ENCODE measurements around the gene SYF2. TPM values are rescaled to one million over a fixed set of nuclear protein-coding genes. Genes with fewer than 3 reads are reported as not detected.
A peak's percentile ranks its signal among the peaks of the same experiment; 100 is the strongest.

The SYF2 gene
- total RNA-seq, 2 experiments from 2014 or later, result 29.9 to 36.5 TPM

- Histone ChIP-seq H2AFZ (ENCODE audit: low read length) (no peak overlapping the region), H3K4me1 (ENCODE audit: insufficient read depth, low read length, poor library complexity, severe bottlenecking) (no peaks in the 10 kb centered on the region), H3K9me3 (ENCODE audit: low read length) (no peaks in the 10 kb centered on the region), H3K36me3 (ENCODE audit: insufficient read depth, low read length) (no peaks in the 10 kb centered on the region), H3K4me3 (ENCODE audit: low read depth, low read length, poor library complexity, severe bottlenecking) (no peak overlapping the region), H3K4me2 (ENCODE audit: low read length) (no peak overlapping the region), H3K79me2 (ENCODE audit: insufficient read depth, low read depth, low read length) (no peaks in the 10 kb centered on the region), H3K27ac (ENCODE audit: low read depth, low read length, poor library complexity, severe bottlenecking) (no peak overlapping the region), H4K20me1 (ENCODE audit: insufficient read depth, low read length) (no peaks in the 10 kb centered on the region), H3K9me2 (ENCODE audit: insufficient read depth, low read length) (no peaks in the 10 kb centered on the region)
- intact Hi-C loops (cut with micrococcal nuclease; ENCODE audit: unreplicated experiment), result loop anchor here (5.0 kb wide), 1 partner anchor 44 kb away; no protein-coding TSS in a partner anchor
- ChIA-PET POLR2A (no interaction called here), CTCF (ENCODE audit: unreplicated experiment) (no interaction called here)
- BruUV-seq (replicated peaks), result no TSS peak
- DNase-seq (ENCODE audit: low spot score), result no peak
- TF ChIP-seq CTCF (conservative IDR thresholded peaks at IDR 0.05; ENCODE audit: low read length) (no peak), EZH2phosphoT487 (IDR thresholded peaks at IDR 0.05; ENCODE audit: borderline replicate concordance, low read depth, low read length) (no peak)
These were observed 31.3 kb downstream of the SYF2 start for GRCh38 chr1:25201006-25201405.

- no peak overlapping the region for H2AFZ ChIP-seq (ENCODE audit: low read length)
- no peaks in the 10 kb centered on the region for H3K9me2 ChIP-seq (ENCODE audit: insufficient read depth, low read length)
- H3K4me2 ChIP-seq (ENCODE audit: low read length), result no peak overlapping the region
- no peak overlapping the region for H3K27ac ChIP-seq (ENCODE audit: low read depth, low read length, poor library complexity, severe bottlenecking)
- BruUV-seq (replicated peaks), result no TSS peak
- TF ChIP-seq CTCF (conservative IDR thresholded peaks at IDR 0.05; ENCODE audit: low read length), result no peak
- TF ChIP-seq EZH2phosphoT487 (IDR thresholded peaks at IDR 0.05; ENCODE audit: borderline replicate concordance, low read depth, low read length), result no peak
- no peaks in the 10 kb centered on the region for H3K36me3 ChIP-seq (ENCODE audit: insufficient read depth, low read length)
- CTCF ChIA-PET (ENCODE audit: unreplicated experiment), result interaction anchor here (0.5 kb wide), 1 partner anchor 53 kb away, joined by 3 read pairs; no protein-coding TSS in a partner anchor
- no peak overlapping the region for H3K4me3 ChIP-seq (ENCODE audit: low read depth, low read length, poor library complexity, severe bottlenecking)
- intact Hi-C loops (cut with micrococcal nuclease; ENCODE audit: unreplicated experiment), result loop anchor here (5.0 kb wide), 1 partner anchor 43 kb away; no protein-coding TSS in a partner anchor
- H3K9me3 ChIP-seq (ENCODE audit: low read length), result no peaks in the 10 kb centered on the region
- no peaks in the 10 kb centered on the region for H4K20me1 ChIP-seq (ENCODE audit: insufficient read depth, low read length)
- DNase-seq (ENCODE audit: low spot score), result no peak
- no peaks in the 10 kb centered on the region for H3K4me1 ChIP-seq (ENCODE audit: insufficient read depth, low read length, poor library complexity, severe bottlenecking)
- POLR2A ChIA-PET, result interaction anchor here (0.5 kb wide), 1 partner anchor 1996 kb away, joined by 3 read pairs; no protein-coding TSS in a partner anchor
- H3K79me2 ChIP-seq (ENCODE audit: insufficient read depth, low read depth, low read length), result no peaks in the 10 kb centered on the region
These were observed 32.3 kb downstream of the SYF2 start for GRCh38 chr1:25199819-25200620.

- Histone ChIP-seq H3K27ac (ENCODE audit: low read depth, low read length, poor library complexity, severe bottlenecking) (no peak overlapping the region), H3K9me2 (ENCODE audit: insufficient read depth, low read length) (no peaks in the 10 kb centered on the region), H2AFZ (ENCODE audit: low read length) (no peak overlapping the region), H4K20me1 (ENCODE audit: insufficient read depth, low read length) (no peaks in the 10 kb centered on the region), H3K4me3 (ENCODE audit: low read depth, low read length, poor library complexity, severe bottlenecking) (no peak overlapping the region), H3K79me2 (ENCODE audit: insufficient read depth, low read depth, low read length) (no peaks in the 10 kb centered on the region), H3K36me3 (ENCODE audit: insufficient read depth, low read length) (no peaks in the 10 kb centered on the region), H3K9me3 (ENCODE audit: low read length) (no peaks in the 10 kb centered on the region), H3K4me1 (ENCODE audit: insufficient read depth, low read length, poor library complexity, severe bottlenecking) (no peaks in the 10 kb centered on the region), H3K4me2 (ENCODE audit: low read length) (no peak overlapping the region)
- intact Hi-C loops (cut with micrococcal nuclease; ENCODE audit: unreplicated experiment), result no loop called here
- POLR2A ChIA-PET, result no interaction called here
- DNase-seq (ENCODE audit: low spot score), result no peak
- CTCF ChIA-PET (ENCODE audit: unreplicated experiment), result no interaction called here
- BruUV-seq (replicated peaks), result no TSS peak
- no peak for TF ChIP-seq EZH2phosphoT487 (IDR thresholded peaks at IDR 0.05; ENCODE audit: borderline replicate concordance, low read depth, low read length)
- 0 out of 2 replicates have a peak, but pooled peaks have one; percentile 18 for TF ChIP-seq CTCF (conservative IDR thresholded peaks at IDR 0.05; ENCODE audit: low read length)
These were observed 33.5 kb downstream of the SYF2 start for GRCh38 chr1:25198663-25199252.
